Trophoblast cell (in vitro differentiated cells and primary cell): Measurements from ENCODE around the gene B3GAT2. TPM values are rescaled to one million over a fixed set of nuclear protein-coding genes. Genes with fewer than 3 reads are reported as not detected.

Source experiments
- DNase-seq, 2 donors: peaks; one replicate each; pipeline ENCODE4 v3.0.0-alpha.2; 2016
- H2AFZ ChIP-seq: 2 replicates; pipeline ENCODE4 v1.6.1; 2013; ENCODE audit warnings: low read length, moderate library complexity, mild to moderate bottlenecking; ENCODE audit not compliant: insufficient read depth, poor library complexity
- H2AK5ac ChIP-seq: 2 replicates; pipeline ENCODE4 v1.6.1; 2013; ENCODE audit warnings: mild to moderate bottlenecking, low read length
- H2BK120ac ChIP-seq: 2 replicates; pipeline ENCODE4 v1.6.1; 2013; ENCODE audit warnings: low read length, mild to moderate bottlenecking, moderate library complexity; ENCODE audit not compliant: insufficient read depth, poor library complexity
- H2BK12ac ChIP-seq: 2 replicates; pipeline ENCODE4 v1.6.1; 2013; ENCODE audit warnings: mild to moderate bottlenecking, low read length, moderate library complexity
- H2BK5ac ChIP-seq: 2 replicates; pipeline ENCODE4 v1.6.1; 2013; ENCODE audit warnings: low read length, low read depth, moderate library complexity, mild to moderate bottlenecking; ENCODE audit not compliant: poor library complexity
- H3K14ac ChIP-seq: 2 replicates; pipeline ENCODE4 v1.6.1; 2013; ENCODE audit warnings: mild to moderate bottlenecking, low read length
- H3K18ac ChIP-seq: 2 replicates; pipeline ENCODE4 v1.6.1; 2013; ENCODE audit warnings: mild to moderate bottlenecking, low read length
- H3K23ac ChIP-seq: 2 replicates; pipeline ENCODE4 v1.6.1; 2013; ENCODE audit warnings: low read length
- H3K27ac ChIP-seq: 2 replicates; pipeline ENCODE4 v1.5.1; 2013; ENCODE audit warnings: low read depth, mild to moderate bottlenecking, inconsistent platforms, low read length, moderate library complexity
- H3K27me3 ChIP-seq: 2 replicates; pipeline ENCODE4 v1.6.1; 2013; ENCODE audit warnings: inconsistent platforms, mild to moderate bottlenecking, low read length, moderate library complexity; ENCODE audit not compliant: insufficient read depth
- H3K36me3 ChIP-seq, 2 experiments: 1 replicate in 1 of 2; 2 replicates in 1 of 2; pipeline ENCODE4 v1.6.1; 2013; ENCODE audit warnings: low read length in 2 of 2, mild to moderate bottlenecking in 2 of 2, moderate library complexity in 1 of 2; ENCODE audit not compliant: insufficient read depth in 2 of 2, control insufficient read depth in 1 of 2
- H3K4ac ChIP-seq: 2 replicates; pipeline ENCODE4 v1.6.1; 2013; ENCODE audit warnings: low read depth, mild to moderate bottlenecking, low read length, moderate library complexity
- H3K4me1 ChIP-seq, 2 experiments: 1 replicate in 1 of 2; 2 replicates in 1 of 2; pipeline ENCODE4 v1.6.1; 2013; ENCODE audit warnings: low read length in 2 of 2, mild to moderate bottlenecking in 2 of 2, moderate library complexity in 1 of 2; ENCODE audit not compliant: insufficient read depth in 2 of 2, control insufficient read depth in 1 of 2
- H3K4me2 ChIP-seq: 2 replicates; pipeline ENCODE4 v1.6.1; 2013; ENCODE audit warnings: inconsistent platforms, mild to moderate bottlenecking, low read length, moderate library complexity
- H3K4me3 ChIP-seq: 2 replicates; pipeline ENCODE4 v1.5.1; 2013; ENCODE audit warnings: mild to moderate bottlenecking, low read depth, low read length, inconsistent platforms
- H3K79me1 ChIP-seq: one replicate; pipeline ENCODE4 v1.6.1; 2013; ENCODE audit warnings: low read length
- H3K79me2 ChIP-seq: 2 replicates; pipeline ENCODE4 v1.6.1; 2013; ENCODE audit warnings: low read length, mild to moderate bottlenecking; ENCODE audit not compliant: control insufficient read depth, insufficient read depth, poor library complexity
- H3K9ac ChIP-seq: 2 replicates; pipeline ENCODE4 v1.6.1; 2013; ENCODE audit warnings: mild to moderate bottlenecking, low read length
- H3K9me3 ChIP-seq: 2 replicates; pipeline ENCODE4 v1.6.1; 2013; ENCODE audit warnings: low read depth, mild to moderate bottlenecking, control low read depth, inconsistent platforms, low read length; ENCODE audit not compliant: insufficient read depth
- H4K12ac ChIP-seq: 2 replicates; pipeline ENCODE4 v1.6.1; 2013; ENCODE audit warnings: low read depth, mild to moderate bottlenecking, low read length, moderate library complexity
- H4K8ac ChIP-seq: 2 replicates; pipeline ENCODE4 v1.6.1; 2013; ENCODE audit warnings: low read depth, mild to moderate bottlenecking, low read length, moderate library complexity
- H4K91ac ChIP-seq: one replicate; pipeline ENCODE4 v1.6.1; 2013; ENCODE audit warnings: low read depth, mild to moderate bottlenecking, low read length, moderate library complexity
- WGBS: extraction: QIAGEN DNeasy Blood & Tissue Kit; methylation state at CpG from one replicate; pipeline ENCODE4 v1.1.7; 2013; ENCODE audit warnings: missing lambda C conversion rate; ENCODE audit not compliant: insufficient read length, insufficient coverage; ENCODE audit errors: extremely low coverage; 5-methylcytosine and 5-hydroxymethylcytosine counted together
- polyA plus RNA-seq: library from polyadenylated mRNA; stranded (reverse); fragments of 200-250 nt; gene quantifications from 2 replicates; pipeline ENCODE4 v1.2.3, GENCODE V29; 2013

The B3GAT2 gene, protein sequence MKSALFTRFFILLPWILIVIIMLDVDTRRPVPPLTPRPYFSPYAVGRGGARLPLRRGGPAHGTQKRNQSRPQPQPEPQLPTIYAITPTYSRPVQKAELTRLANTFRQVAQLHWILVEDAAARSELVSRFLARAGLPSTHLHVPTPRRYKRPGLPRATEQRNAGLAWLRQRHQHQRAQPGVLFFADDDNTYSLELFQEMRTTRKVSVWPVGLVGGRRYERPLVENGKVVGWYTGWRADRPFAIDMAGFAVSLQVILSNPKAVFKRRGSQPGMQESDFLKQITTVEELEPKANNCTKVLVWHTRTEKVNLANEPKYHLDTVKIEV
- polyA plus RNA-seq = 0.01 TPM in 1 of 2 replicates, not detected in the other

DNA sequence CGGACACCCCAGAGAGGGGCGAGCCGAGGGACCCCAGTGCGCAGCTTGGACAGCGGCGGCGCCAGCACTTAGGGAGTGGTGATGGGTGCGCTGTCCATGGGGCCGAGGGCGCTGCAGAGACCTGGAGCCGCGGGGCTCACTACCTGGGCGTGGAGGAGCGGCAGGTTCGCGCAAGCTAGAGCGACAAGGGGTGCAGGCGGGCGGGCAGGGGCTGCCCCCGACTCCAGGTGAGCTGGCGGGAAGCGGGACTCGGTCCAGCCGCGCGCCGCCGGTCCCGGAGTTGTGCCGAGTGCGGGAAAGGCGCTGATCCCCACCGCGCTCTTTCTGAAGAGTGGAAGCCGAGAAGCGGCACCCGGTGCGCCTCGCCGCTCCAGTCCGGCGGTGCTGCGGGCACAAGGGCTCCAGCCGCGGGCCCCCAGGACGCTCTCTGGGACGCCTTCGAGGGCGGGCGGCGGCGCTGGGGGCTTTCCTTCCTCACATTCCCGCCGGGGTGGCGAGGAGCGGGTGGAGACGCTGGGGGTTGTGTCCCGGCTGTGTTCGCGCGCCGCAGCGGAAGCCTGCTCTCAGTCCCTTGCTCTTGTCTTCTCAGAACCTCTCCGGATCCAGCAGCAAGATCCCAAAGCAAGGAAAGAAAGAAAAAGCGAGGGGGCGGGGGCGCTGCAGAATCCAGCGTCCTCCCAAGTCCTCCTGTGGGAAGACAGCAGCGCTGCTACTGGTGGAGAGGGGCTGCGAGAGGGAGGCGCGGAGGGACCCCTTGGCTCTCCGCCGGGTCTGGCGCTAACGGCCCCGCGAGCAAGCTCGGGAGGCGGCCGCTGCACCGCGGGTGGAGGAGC is at the start of gene B3GAT2:
Gene B3GAT2 (minus strand): TSS at position 610 of the 833 bp plus-strand sequence. CDS start 631 bp downstream, outside the sequence.
- Histone ChIP-seq H3K79me2 (no peaks in the 10 kb centered on the region), H3K27me3 (peaks cover 26% of the 10 kb centered on the region), H4K12ac (no peak within 1 kb of the TSS), H3K36me3 (no peaks in the 10 kb centered on the region), H3K27ac (no peak within 1 kb of the TSS), H3K18ac (no peak within 1 kb of the TSS), H3K4me2 (peak within 1 kb of the TSS; percentile 95), H4K91ac (no peak within 1 kb of the TSS), H2BK5ac (no peak within 1 kb of the TSS), H3K23ac (no peak within 1 kb of the TSS), H4K8ac (no peak within 1 kb of the TSS), H3K9ac (no peak within 1 kb of the TSS), H2AK5ac (no peak within 1 kb of the TSS), H3K4me3 (peak within 1 kb of the TSS; percentile 59), H2BK12ac (no peak within 1 kb of the TSS), H3K4me1 (peaks cover 13 to 17% of the 10 kb centered on the region in 2 experiments), H3K4ac (no peak within 1 kb of the TSS), H3K14ac (no peak within 1 kb of the TSS), H2AFZ (peak within 1 kb of the TSS; percentile 26), H3K79me1 (no peaks in the 10 kb centered on the region), H2BK120ac (no peak within 1 kb of the TSS), H3K9me3 (peaks cover 2% of the 10 kb centered on the region)
- WGBS = no CpG with 5 or more reads among the region's 83 CpGs
- DNase-seq = peak in 1 of 2 donors; percentile 12

DNA sequence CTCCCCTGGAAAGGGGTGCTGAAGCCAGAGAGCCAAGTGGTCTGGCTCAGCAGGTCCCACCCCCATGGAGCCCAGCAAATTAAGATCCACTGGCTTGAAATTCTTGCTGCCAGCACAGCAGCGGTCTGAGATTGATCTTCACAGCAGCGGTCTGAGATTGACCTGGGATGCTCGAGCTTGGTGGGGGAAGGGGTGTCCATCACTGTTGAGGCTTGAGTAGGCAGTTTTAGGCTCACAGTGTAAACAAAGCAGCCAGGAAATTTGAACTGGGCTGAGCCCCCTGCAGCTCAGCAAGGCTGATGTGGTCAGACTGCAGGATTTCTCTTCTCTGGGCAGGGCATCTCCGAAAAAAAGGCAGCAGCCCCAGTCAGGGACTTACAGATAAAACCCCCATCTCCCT is 41.3 kb upstream of the B3GAT2 start:
- H4K91ac ChIP-seq = no peak overlapping the region
- no peaks in the 10 kb centered on the region for H3K9me3 ChIP-seq
- DNase-seq = no peak
- H3K18ac ChIP-seq = no peak overlapping the region
- H3K4me3 ChIP-seq = no peak overlapping the region
- no peak overlapping the region for H3K4ac ChIP-seq
- H3K27ac ChIP-seq = no peak overlapping the region
- no CpG with 5 or more reads among the region's 4 CpGs for WGBS
- no peaks in the 10 kb centered on the region for H3K79me2 ChIP-seq
- no peaks in the 10 kb centered on the region for H3K36me3 ChIP-seq
- no peak overlapping the region for H3K4me2 ChIP-seq
- no peak overlapping the region for H3K9ac ChIP-seq
- H2AFZ ChIP-seq = no peak overlapping the region
- no peak overlapping the region for H4K12ac ChIP-seq
- H3K23ac ChIP-seq = no peak overlapping the region
- no peak overlapping the region for H2BK5ac ChIP-seq
- H4K8ac ChIP-seq = no peak overlapping the region
- H3K27me3 ChIP-seq = no peaks in the 10 kb centered on the region
- H3K79me1 ChIP-seq = no peaks in the 10 kb centered on the region
- no peak overlapping the region for H2AK5ac ChIP-seq
- H3K4me1 ChIP-seq = no peaks in the 10 kb centered on the region
- H2BK120ac ChIP-seq = no peak overlapping the region
- H3K14ac ChIP-seq = no peak overlapping the region
- H2BK12ac ChIP-seq = no peak overlapping the region

DNA sequence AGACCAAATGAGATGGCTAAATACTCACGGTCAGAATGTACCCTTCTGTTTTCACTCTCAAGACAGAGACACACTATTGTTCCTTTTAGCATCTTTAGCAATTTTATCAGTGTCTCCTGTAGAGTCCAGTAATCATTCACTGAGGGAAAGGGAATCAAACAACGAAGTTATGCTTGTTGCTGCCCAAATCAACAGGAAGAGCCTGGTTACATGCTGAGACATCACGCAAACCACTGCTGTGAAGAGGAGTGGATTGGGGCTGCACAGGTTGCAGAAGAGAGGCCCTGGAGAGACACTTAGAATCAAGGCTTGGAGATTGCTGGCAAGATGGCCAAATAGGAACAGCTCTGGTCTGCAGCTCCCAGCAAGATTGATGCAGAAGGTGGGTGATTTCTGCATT is 40.5 kb upstream of the B3GAT2 start:
- no peaks in the 10 kb centered on the region for H3K4me1 ChIP-seq
- H3K9ac ChIP-seq = no peak overlapping the region
- H2BK5ac ChIP-seq = no peak overlapping the region
- H3K36me3 ChIP-seq = no peaks in the 10 kb centered on the region
- no peak overlapping the region for H2AFZ ChIP-seq
- no peaks in the 10 kb centered on the region for H3K79me2 ChIP-seq
- H2BK12ac ChIP-seq = no peak overlapping the region
- no peak overlapping the region for H4K12ac ChIP-seq
- no peak overlapping the region for H4K91ac ChIP-seq
- H2AK5ac ChIP-seq = no peak overlapping the region
- H3K23ac ChIP-seq = no peak overlapping the region
- no peaks in the 10 kb centered on the region for H3K79me1 ChIP-seq
- no peak overlapping the region for H3K4me2 ChIP-seq
- H2BK120ac ChIP-seq = no peak overlapping the region
- no peak overlapping the region for H3K4ac ChIP-seq
- WGBS = no CpG with 5 or more reads among the region's 3 CpGs
- no peak overlapping the region for H3K4me3 ChIP-seq
- no peaks in the 10 kb centered on the region for H3K9me3 ChIP-seq
- H3K27me3 ChIP-seq = no peaks in the 10 kb centered on the region
- H3K18ac ChIP-seq = no peak overlapping the region
- H3K14ac ChIP-seq = no peak overlapping the region
- DNase-seq = no peak
- H4K8ac ChIP-seq = no peak overlapping the region
- H3K27ac ChIP-seq = no peak overlapping the region

DNA sequence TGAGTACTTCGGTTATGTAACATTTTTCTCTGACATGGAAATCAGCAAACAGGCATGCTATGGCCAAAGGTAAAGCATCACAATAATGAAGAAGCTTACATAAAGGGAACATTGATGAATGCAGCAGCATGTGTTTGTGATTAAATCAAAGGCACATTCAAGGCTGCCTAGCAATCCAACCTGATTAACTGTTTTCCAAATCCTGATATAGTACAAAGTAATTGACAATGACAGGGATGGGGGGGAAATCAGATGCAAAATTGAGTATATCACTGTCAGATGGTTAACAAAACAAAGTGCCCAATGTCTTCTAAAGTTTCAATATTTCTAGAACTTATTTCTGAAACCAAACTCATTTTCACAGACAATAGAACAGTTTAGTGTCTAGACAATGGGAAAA is 39.2 kb upstream of the B3GAT2 start:
- Histone ChIP-seq H3K27ac (no peak overlapping the region), H2AFZ (no peak overlapping the region), H3K79me1 (no peaks in the 10 kb centered on the region), H3K79me2 (no peaks in the 10 kb centered on the region), H3K4me3 (no peak overlapping the region), H4K8ac (no peak overlapping the region), H3K14ac (no peak overlapping the region), H3K4me2 (no peak overlapping the region), H3K23ac (no peak overlapping the region), H3K9me3 (peaks cover 2% of the 10 kb centered on the region), H2BK120ac (no peak overlapping the region), H3K36me3 (no peaks in the 10 kb centered on the region), H3K4me1 (no peaks in the 10 kb centered on the region), H3K18ac (no peak overlapping the region), H2AK5ac (no peak overlapping the region), H4K12ac (no peak overlapping the region), H3K27me3 (no peaks in the 10 kb centered on the region), H3K9ac (no peak overlapping the region), H2BK5ac (no peak overlapping the region), H2BK12ac (no peak overlapping the region), H3K4ac (no peak overlapping the region), H4K91ac (no peak overlapping the region)
- WGBS = no CpG with 5 or more reads among the region's 1 CpG
- no peak for DNase-seq
